Measurements from ENCODE around the gene ADCY9.

ADCY9 gene

GRCh38 chr16:4032768-4033167 lies 83.5 kb downstream of the ADCY9 start:
- no peak for DNase-seq (ENCODE audit: low spot score)

- DNase-seq (ENCODE audit: low spot score): no peak
These were observed 88.1 kb downstream of the ADCY9 start for GRCh38 chr16:4028144-4028543.

GRCh38 chr16:4026854-4027253 lies 89.4 kb downstream of the ADCY9 start:
- DNase-seq (ENCODE audit: low spot score): no peak

GRCh38 chr16:4025428-4025827 lies 90.8 kb downstream of the ADCY9 start:
- DNase-seq (ENCODE audit: low spot score): no peak

- no peak for DNase-seq (ENCODE audit: low spot score)
These were observed 94.3 kb downstream of the ADCY9 start for GRCh38 chr16:4021916-4022315.

GRCh38 chr16:4021070-4021779 lies 95.0 kb downstream of the ADCY9 start:
- DNase-seq (ENCODE audit: low spot score): no peak

- DNase-seq (ENCODE audit: low spot score): no peak
These were observed 96.9 kb downstream of the ADCY9 start for GRCh38 chr16:4019371-4019791.

- DNase-seq (ENCODE audit: low spot score): no peak
These were observed 97.9 kb downstream of the ADCY9 start for GRCh38 chr16:4018391-4018790.

GRCh38 chr16:4017807-4018206 lies 98.4 kb downstream of the ADCY9 start:
- DNase-seq (ENCODE audit: low spot score): no peak

- DNase-seq (ENCODE audit: low spot score): no peak
These were observed 99.6 kb downstream of the ADCY9 start for GRCh38 chr16:4016658-4017057.

GRCh38 chr16:4016005-4016352 lies 100.3 kb downstream of the ADCY9 start:
- no peak for DNase-seq (ENCODE audit: low spot score)

GRCh38 chr16:4015275-4016004 lies 100.8 kb downstream of the ADCY9 start:
- DNase-seq (ENCODE audit: low spot score): no peak

GRCh38 chr16:4011940-4012629 lies 104.2 kb downstream of the ADCY9 start:
- DNase-seq (ENCODE audit: low spot score): no peak

GRCh38 chr16:4011225-4011939 lies 104.9 kb downstream of the ADCY9 start:
- no peak for DNase-seq (ENCODE audit: low spot score)

GRCh38 chr16:4010225-4011158 lies 105.8 kb downstream of the ADCY9 start:
- DNase-seq (ENCODE audit: low spot score): no peak

GRCh38 chr16:4009177-4009576 lies 107.1 kb downstream of the ADCY9 start:
- no peak for DNase-seq (ENCODE audit: low spot score)

GRCh38 chr16:4008116-4008515 lies 108.1 kb downstream of the ADCY9 start:
- no peak for DNase-seq (ENCODE audit: low spot score)

- no peak for DNase-seq (ENCODE audit: low spot score)
These were observed 109.7 kb downstream of the ADCY9 start for GRCh38 chr16:4006397-4006999.

- DNase-seq (ENCODE audit: low spot score): no peak
These were observed 110.5 kb downstream of the ADCY9 start for GRCh38 chr16:4005731-4006130.

- no peak for DNase-seq (ENCODE audit: low spot score)
These were observed 111.0 kb downstream of the ADCY9 start for GRCh38 chr16:4005281-4005680.

GRCh38 chr16:4004206-4004605 lies 112.0 kb downstream of the ADCY9 start:
- DNase-seq (ENCODE audit: low spot score): no peak
